K562 (cell line): ENCODE data around the gene THAP2. TPM values are rescaled to one million over a fixed set of nuclear protein-coding genes. Genes with fewer than 3 reads are reported as not detected.

Experiments used
- CBFB ChIP-seq: sonication (generic); formaldehyde crosslinking; IDR thresholded peaks from 2 replicates; pipeline ENCODE4 v1.4.0; 2020; ENCODE audit warnings: mild to moderate bottlenecking, missing genetic modification reagents
- CBX5 ChIP-seq: IDR thresholded peaks from 2 replicates; pipeline ENCODE4 v1.6.1; 2014; ENCODE audit warnings: low read depth, borderline replicate concordance
- CREBBP ChIP-seq: IDR thresholded peaks from one replicate; pipeline ENCODE4 v1.6.1; 2012; ENCODE audit warnings: low read depth, mild to moderate bottlenecking, control low read depth, inconsistent platforms, low read length
- E2F3 ChIP-seq: fragments of 250-450 bp; sonication (Bioruptor Pico); IDR thresholded peaks from 2 replicates; pipeline ENCODE4 v1.4.0; 2020; ENCODE audit warnings: mild to moderate bottlenecking
- ETV5 ChIP-seq: sonication (generic); formaldehyde crosslinking; IDR thresholded peaks from 2 replicates; pipeline ENCODE4 v1.4.0; 2020; ENCODE audit warnings: low read depth, mild to moderate bottlenecking, missing genetic modification reagents
- MAFK ChIP-seq: IDR thresholded peaks from 2 replicates; pipeline ENCODE4 v1.6.1; 2011; ENCODE audit warnings: low read length, improper control_type of control experiment
- POLR2AphosphoS5 ChIP-seq: IDR thresholded peaks from 2 replicates; pipeline ENCODE4 v1.6.1; 2011; ENCODE audit warnings: mild to moderate bottlenecking, low read depth, low read length, moderate library complexity; ENCODE audit not compliant: control insufficient read depth, insufficient read depth
- POLR3G ChIP-seq: IDR thresholded peaks from 2 replicates; pipeline ENCODE4 v1.6.1; 2011; ENCODE audit not compliant: insufficient read length, insufficient replicate concordance; ENCODE audit errors: extremely low read depth
- RBM22 ChIP-seq: fragments of 200-400 bp; formaldehyde crosslinking; IDR thresholded peaks from 2 replicates; pipeline ENCODE4 v1.6.1; 2018; ENCODE audit warnings: low read length, low read depth; ENCODE audit not compliant: poor library complexity, severe bottlenecking
- TGIF2 ChIP-seq: sonication (generic); formaldehyde crosslinking; IDR thresholded peaks from 2 replicates; pipeline ENCODE4 v1.8.1; 2022; ENCODE audit warnings: mild to moderate bottlenecking, missing genetic modification reagents, moderate library complexity
- ZFX ChIP-seq: sonication (generic); formaldehyde crosslinking; IDR thresholded peaks from 2 replicates; pipeline ENCODE4 v1.8.0; 2022; ENCODE audit warnings: mild to moderate bottlenecking, missing genetic modification reagents, moderate library complexity
- ZKSCAN1 ChIP-seq: fragments of 150-350 bp; IDR thresholded peaks from 2 replicates; pipeline ENCODE4 v1.6.1; 2016; ENCODE audit warnings: low read depth, low read length
- polyA plus RNA-seq, 8 experiments: library from polyadenylated mRNA; depleted of rRNA in 4 of 8; stranded (reverse) in 5 of 8; unstranded in 3 of 8; fragments of >200 nt; fragmentation: Nextera tagmentation in 2 of 8; fragmentation: Illumina TruSeq in 1 of 8; extraction: Ambion mirVana in 2 of 8; extraction: Trizol in 1 of 8; gene quantifications; 2 replicates each; pipeline versions ENCODE4 v1.2.1 to v1.2.3, GENCODE V29; 2011 to 2014; ENCODE audit warnings: inconsistent platforms in 1 of 8, missing spikeins in 1 of 8
- total RNA-seq, 7 experiments: library from RNA; depleted of rRNA in 6 of 7; stranded (reverse); fragments of >200 nt in 6 of 7; fragmentation: Illumina TruSeq in 2 of 7; extraction: Trizol in 2 of 7; gene quantifications; 2 replicates each; pipeline versions ENCODE4 v1.2.1 to v1.2.3, GENCODE V29; 2011 to 2021; ENCODE audit warnings: low replicate concordance in 1 of 7
- TF ChIP-seq, protein P1 (sequence below): fragments of 450-650 bp; IDR thresholded peaks from 2 replicates; pipeline ENCODE4 v1.7.0; 2016; ENCODE audit warnings: borderline replicate concordance
- TF ChIP-seq, protein P2 (sequence below): fragments of 450-650 bp; IDR thresholded peaks from 2 replicates; pipeline ENCODE4 v1.6.1; 2014; ENCODE audit warnings: low read depth, mild to moderate bottlenecking, moderate library complexity, borderline replicate concordance
- TF ChIP-seq, protein P3 (sequence below), 2 experiments: fragments of 450-650 bp in 1 of 2; IDR thresholded peaks; 2 replicates each; pipeline ENCODE4 v1.6.1; 2011 to 2017; ENCODE audit warnings: low read depth in 2 of 2, antibody characterized with exemption in 1 of 2, borderline replicate concordance in 1 of 2, low read length in 1 of 2, mild to moderate bottlenecking in 1 of 2, mixed read lengths in 1 of 2; ENCODE audit not compliant: control insufficient read depth in 1 of 2
- TF ChIP-seq, protein P4 (sequence below), 3 experiments: fragments of 200-800 bp in 1 of 3; fragments of 250-450 bp in 1 of 3; fragments of 450-650 bp in 1 of 3; sonication (Bioruptor Pico) in 1 of 3; sonication (Bioruptor generic) in 1 of 3; formaldehyde crosslinking in 1 of 3; IDR thresholded peaks; 2 replicates each; pipeline versions ENCODE4 v1.6.1 to v1.8.0; 2016 to 2022; ENCODE audit warnings: mild to moderate bottlenecking in 2 of 3, missing genetic modification characterization in 2 of 3, missing compliant biosample characterization in 1 of 3, moderate library complexity in 1 of 3

The THAP2 gene
- total and polyA plus RNA-seq, 9 of the 15 experiments (the other 6 are each of a cell fraction or from before 2014, with no cell fraction given) = 1.8 to 18.9 (median 7.3) TPM

DNA sequence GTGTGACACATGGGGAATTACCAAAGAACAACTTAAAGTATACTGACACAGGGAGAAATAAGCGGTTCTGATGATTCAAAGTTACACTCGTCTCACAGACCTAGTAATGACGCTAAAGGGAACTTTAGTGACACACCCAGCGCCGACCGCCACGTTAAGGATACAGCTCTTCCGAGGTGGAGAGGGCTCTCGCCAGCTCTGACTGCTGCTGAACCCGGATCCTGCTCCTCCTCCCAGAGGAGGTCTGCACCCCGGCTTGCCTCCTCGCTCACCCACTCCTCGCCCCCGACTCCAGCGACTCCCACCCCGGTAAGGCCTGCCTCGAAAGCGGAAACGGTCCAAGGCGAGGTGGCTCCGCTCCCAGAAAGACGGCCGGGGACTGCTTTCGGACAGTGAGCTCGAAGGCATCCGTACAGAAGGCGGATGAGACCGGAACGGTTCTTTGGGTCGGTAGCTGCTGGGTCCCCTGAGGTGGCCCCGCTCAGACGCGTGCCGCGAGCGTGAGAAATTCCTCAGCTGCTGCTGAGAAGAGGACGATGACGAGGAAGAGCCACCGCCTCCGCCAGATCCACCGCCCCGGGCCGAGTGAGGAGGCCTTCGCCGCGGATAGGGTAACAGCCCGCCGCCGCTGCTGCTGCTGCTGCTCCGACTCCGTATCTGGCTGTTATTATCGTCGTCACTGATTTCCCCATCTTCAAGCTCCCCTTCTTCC is 1.1 kb upstream of the THAP2 start (continued):
- TF ChIP-seq, protein P1, sequence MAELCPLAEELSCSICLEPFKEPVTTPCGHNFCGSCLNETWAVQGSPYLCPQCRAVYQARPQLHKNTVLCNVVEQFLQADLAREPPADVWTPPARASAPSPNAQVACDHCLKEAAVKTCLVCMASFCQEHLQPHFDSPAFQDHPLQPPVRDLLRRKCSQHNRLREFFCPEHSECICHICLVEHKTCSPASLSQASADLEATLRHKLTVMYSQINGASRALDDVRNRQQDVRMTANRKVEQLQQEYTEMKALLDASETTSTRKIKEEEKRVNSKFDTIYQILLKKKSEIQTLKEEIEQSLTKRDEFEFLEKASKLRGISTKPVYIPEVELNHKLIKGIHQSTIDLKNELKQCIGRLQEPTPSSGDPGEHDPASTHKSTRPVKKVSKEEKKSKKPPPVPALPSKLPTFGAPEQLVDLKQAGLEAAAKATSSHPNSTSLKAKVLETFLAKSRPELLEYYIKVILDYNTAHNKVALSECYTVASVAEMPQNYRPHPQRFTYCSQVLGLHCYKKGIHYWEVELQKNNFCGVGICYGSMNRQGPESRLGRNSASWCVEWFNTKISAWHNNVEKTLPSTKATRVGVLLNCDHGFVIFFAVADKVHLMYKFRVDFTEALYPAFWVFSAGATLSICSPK = no peak
- TF ChIP-seq CBFB (CRISPR knock-in tag) (no peak; the same call in 1 of the 2 replicates), CBX5 (no peak), ZFX (CRISPR knock-in tag) (peak; percentile 75), MAFK (no peak), POLR3G (no peak), RBM22 (peak; percentile 26), POLR2AphosphoS5 (peak; percentile 34; the same call in 1 of the 2 replicates), ETV5 (CRISPR knock-in tag) (0 out of 2 replicates have a peak, but pooled peaks have one; percentile 22), CREBBP (no peak), TGIF2 (CRISPR knock-in tag) (no peak), ZKSCAN1 (no peak), E2F3 (CRISPR knock-in tag) (no peak)
- TF ChIP-seq, protein P2, sequence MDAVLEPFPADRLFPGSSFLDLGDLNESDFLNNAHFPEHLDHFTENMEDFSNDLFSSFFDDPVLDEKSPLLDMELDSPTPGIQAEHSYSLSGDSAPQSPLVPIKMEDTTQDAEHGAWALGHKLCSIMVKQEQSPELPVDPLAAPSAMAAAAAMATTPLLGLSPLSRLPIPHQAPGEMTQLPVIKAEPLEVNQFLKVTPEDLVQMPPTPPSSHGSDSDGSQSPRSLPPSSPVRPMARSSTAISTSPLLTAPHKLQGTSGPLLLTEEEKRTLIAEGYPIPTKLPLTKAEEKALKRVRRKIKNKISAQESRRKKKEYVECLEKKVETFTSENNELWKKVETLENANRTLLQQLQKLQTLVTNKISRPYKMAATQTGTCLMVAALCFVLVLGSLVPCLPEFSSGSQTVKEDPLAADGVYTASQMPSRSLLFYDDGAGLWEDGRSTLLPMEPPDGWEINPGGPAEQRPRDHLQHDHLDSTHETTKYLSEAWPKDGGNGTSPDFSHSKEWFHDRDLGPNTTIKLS = peak; percentile 61; the same call in 1 of the 2 replicates
- TF ChIP-seq, protein P3, sequence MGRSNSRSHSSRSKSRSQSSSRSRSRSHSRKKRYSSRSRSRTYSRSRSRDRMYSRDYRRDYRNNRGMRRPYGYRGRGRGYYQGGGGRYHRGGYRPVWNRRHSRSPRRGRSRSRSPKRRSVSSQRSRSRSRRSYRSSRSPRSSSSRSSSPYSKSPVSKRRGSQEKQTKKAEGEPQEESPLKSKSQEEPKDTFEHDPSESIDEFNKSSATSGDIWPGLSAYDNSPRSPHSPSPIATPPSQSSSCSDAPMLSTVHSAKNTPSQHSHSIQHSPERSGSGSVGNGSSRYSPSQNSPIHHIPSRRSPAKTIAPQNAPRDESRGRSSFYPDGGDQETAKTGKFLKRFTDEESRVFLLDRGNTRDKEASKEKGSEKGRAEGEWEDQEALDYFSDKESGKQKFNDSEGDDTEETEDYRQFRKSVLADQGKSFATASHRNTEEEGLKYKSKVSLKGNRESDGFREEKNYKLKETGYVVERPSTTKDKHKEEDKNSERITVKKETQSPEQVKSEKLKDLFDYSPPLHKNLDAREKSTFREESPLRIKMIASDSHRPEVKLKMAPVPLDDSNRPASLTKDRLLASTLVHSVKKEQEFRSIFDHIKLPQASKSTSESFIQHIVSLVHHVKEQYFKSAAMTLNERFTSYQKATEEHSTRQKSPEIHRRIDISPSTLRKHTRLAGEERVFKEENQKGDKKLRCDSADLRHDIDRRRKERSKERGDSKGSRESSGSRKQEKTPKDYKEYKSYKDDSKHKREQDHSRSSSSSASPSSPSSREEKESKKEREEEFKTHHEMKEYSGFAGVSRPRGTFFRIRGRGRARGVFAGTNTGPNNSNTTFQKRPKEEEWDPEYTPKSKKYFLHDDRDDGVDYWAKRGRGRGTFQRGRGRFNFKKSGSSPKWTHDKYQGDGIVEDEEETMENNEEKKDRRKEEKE (IDR thresholded peaks at IDR 0.05; ENCODE audit: borderline replicate concordance in 1 of 2, control insufficient read depth in 1 of 2, low read depth in 2 of 2, low read length in 1 of 2) = no peak
- TF ChIP-seq, protein P4, sequence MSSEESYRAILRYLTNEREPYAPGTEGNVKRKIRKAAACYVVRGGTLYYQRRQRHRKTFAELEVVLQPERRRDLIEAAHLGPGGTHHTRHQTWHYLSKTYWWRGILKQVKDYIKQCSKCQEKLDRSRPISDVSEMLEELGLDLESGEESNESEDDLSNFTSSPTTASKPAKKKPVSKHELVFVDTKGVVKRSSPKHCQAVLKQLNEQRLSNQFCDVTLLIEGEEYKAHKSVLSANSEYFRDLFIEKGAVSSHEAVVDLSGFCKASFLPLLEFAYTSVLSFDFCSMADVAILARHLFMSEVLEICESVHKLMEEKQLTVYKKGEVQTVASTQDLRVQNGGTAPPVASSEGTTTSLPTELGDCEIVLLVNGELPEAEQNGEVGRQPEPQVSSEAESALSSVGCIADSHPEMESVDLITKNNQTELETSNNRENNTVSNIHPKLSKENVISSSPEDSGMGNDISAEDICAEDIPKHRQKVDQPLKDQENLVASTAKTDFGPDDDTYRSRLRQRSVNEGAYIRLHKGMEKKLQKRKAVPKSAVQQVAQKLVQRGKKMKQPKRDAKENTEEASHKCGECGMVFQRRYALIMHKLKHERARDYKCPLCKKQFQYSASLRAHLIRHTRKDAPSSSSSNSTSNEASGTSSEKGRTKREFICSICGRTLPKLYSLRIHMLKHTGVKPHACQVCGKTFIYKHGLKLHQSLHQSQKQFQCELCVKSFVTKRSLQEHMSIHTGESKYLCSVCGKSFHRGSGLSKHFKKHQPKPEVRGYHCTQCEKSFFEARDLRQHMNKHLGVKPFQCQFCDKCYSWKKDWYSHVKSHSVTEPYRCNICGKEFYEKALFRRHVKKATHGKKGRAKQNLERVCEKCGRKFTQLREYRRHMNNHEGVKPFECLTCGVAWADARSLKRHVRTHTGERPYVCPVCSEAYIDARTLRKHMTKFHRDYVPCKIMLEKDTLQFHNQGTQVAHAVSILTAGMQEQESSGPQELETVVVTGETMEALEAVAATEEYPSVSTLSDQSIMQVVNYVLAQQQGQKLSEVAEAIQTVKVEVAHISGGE (CRISPR knock-in tag; IDR thresholded peaks at IDR 0.05) = peak in 1 of 3 experiments; percentile 39; a peak in 2 of 6 replicates
